Activated CD4-positive, alpha-beta T cell treated with anti-CD3 and anti-CD28 coated beads, Interleukin-2, Interleukin-6, amounts not matched to agents 100 ng/mL and 50 ng/mL, durations not matched to agents 16 hours and 8 hours (primary cell): ENCODE data around the gene MMP17.

Experiments
- DNase-seq: peaks from one replicate; pipeline ENCODE4 v3.0.0-alpha.2; 2020

The MMP17 gene

DNA sequence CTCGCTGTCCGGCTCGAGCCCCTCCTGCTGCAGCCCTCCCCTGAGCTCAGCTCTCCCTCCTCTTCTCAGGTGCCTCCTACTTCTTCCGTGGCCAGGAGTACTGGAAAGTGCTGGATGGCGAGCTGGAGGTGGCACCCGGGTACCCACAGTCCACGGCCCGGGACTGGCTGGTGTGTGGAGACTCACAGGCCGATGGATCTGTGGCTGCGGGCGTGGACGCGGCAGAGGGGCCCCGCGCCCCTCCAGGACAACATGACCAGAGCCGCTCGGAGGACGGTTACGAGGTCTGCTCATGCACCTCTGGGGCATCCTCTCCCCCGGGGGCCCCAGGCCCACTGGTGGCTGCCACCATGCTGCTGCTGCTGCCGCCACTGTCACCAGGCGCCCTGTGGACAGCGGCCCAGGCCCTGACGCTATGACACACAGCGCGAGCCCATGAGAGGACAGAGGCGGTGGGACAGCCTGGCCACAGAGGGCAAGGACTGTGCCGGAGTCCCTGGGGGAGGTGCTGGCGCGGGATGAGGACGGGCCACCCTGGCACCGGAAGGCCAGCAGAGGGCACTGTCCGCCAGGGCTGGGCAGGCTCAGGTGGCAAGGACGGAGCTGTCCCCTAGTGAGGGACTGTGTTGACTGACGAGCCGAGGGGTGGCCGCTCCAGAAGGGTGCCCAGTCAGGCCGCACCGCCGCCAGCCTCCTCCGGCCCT lies 22.8 kb downstream of the MMP17 start:
- DNase-seq = no peak

DNA sequence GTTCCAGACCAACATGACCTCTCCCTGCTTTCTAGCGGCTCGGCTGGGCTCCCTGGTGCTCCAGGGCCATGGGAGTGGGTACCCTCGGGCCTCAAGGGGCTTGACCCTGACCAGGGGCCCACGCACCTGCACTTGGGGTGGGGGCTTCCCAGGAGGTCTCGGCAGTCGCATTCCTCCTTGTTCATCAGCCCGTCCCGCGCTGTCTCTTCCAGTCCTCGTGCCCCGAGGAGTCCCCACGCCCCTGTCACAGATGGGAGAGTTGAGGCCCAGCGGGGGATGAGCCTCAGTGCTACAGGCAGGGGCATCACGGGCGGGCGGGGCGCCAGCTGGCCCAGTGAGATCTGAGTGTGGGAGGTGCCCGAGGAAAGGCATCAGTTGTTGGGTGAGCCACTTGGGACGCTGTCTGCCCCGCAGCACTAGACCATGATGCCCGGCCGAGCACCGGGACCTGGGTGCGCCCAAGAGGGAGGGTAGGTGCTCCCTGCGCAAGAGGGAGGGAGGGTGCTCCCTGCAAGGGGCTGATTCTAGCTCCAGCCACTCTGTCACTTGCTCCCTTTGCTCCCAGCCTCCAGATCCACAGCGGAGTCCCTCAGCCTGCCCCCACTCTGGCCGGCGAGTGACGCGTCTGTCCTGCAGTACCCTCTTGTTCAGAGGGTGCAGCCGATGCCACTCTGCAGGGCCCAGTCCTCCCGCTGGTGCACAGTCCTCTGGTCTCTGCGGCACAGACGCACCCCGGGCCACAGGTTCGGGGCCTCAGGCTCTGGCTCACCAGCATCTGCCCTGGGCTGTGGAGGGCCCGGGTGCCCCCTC lies 23.8 kb downstream of the MMP17 start:
- DNase-seq = no peak

DNA sequence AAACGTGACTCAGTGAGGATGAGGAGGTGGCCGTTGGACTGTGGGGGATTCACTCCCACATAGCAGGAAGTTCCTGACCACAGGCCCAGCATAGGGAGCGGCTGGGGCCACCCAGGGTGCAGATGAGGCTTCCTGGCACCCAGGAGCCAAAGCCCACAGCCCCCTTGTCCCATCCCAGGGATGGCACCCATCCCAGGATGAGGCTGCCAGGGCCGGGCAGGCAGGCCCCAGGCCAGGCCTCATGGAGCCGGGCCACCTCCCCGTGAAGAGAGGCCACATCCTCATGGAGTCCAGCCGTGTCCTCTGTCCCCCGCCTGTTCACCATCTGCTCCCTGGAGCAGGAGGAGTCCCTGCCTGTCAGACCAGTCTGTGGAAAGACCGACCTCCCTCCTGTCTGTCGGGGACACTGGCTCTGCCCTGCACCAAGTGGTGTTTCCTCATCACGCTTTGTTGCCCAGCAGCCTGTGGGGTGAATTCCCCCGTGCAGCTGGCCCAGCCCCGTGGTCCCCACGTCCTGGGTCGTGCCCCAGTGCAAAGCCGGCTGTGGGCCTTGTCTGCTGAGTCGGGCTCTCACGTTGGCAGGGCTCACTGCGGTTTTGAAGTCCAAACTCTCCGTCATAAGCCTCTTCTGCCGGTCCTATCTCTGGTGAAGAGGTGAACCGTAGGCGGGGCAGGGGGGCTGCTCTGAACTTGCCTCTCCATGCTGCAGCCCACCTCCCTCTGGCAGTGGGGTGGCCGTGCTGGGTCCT lies 24.5 kb downstream of the MMP17 start:
- DNase-seq = no peak

- no peak for DNase-seq
These were observed 25.9 kb downstream of the MMP17 start for GRCh38 chr12:131853832-131854797.

GRCh38 chr12:131854861-131855476 lies 26.8 kb downstream of the MMP17 start:
- no peak for DNase-seq

- no peak for DNase-seq
These were observed 27.4 kb downstream of the MMP17 start for GRCh38 chr12:131855521-131856142.

DNA sequence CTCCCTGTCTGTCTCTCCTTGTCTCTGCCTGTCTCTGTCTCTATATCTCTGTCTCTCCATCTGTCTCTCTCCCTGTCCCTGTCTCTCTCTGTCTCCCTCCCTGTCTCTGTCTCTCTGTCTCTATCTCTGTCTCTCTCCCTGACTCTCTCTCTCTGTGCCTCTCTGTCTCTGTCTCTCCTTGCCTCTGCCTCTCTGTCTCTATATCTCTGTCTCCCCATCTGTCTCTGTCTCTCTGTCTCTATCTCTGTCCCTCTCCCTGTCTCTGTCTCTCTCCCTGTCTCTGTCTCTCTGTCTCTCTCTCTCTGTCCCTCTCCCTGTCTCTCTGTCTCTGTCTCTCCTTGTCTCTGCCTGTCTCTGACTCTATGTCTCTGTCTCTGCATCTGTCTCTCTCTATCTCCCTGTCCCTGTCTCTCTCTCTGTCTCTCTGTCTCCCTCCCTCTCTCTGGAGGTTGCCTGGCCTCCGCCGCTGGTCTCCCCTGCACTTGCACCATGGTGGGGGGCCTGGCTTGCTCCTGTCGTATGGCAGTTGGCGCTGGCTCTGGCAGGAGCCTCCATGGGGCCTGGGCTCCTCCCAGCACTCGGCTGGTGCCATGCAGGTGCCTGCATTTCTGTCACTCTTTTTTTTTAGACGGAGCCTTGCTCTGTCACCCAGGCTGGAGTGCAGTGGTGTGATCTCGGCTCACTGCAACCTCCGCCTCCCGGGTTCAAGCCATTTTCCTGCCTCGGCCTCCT lies 28.3 kb downstream of the MMP17 start:
- no peak for DNase-seq

DNA sequence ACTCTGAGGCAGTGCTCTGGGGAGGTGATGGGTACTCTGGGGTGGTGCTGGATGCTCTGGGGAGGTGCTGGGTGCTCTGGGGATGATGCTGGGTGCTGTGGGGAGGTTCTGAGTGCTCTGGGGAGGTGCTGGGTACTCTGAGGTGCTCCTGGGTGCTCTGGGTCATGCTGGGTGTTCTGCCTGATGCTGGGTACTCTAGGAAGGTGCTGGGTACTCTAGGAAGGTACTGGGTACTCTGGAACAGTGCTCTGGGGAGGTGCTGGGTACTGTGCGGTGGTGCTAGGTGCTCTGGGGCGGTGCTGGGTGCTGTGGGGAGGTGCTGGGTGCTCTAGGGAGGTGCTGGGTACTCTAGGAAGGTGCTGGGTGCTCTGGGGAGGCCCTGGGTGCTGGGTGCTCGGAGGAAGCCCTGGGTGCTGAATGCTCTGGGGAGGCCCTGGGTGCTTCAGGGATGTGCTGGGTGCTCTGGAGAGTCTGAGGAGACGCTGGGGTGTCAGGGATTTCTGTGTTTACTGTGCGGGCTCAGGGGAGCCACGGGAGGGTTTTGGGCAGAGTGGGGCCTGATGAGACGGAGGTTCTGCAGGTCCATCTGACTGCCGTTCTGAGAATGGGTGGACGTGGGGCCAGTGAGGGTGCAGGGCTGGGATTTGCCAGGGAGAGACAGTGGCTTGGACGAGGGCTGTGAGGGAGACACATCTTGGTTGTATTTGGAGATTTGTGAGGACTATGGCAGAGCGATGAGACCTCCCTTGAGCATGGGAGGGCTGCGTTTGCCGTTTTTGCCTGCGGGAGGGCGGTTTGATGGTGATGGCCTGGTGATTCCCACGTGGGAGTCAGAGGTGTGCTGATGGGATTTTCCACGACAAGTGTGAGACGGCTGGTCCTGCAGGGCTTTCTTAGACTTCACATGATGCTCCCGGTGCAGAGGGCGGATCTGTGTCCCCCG lies 30.0 kb downstream of the MMP17 start:
- DNase-seq = no peak

DNA sequence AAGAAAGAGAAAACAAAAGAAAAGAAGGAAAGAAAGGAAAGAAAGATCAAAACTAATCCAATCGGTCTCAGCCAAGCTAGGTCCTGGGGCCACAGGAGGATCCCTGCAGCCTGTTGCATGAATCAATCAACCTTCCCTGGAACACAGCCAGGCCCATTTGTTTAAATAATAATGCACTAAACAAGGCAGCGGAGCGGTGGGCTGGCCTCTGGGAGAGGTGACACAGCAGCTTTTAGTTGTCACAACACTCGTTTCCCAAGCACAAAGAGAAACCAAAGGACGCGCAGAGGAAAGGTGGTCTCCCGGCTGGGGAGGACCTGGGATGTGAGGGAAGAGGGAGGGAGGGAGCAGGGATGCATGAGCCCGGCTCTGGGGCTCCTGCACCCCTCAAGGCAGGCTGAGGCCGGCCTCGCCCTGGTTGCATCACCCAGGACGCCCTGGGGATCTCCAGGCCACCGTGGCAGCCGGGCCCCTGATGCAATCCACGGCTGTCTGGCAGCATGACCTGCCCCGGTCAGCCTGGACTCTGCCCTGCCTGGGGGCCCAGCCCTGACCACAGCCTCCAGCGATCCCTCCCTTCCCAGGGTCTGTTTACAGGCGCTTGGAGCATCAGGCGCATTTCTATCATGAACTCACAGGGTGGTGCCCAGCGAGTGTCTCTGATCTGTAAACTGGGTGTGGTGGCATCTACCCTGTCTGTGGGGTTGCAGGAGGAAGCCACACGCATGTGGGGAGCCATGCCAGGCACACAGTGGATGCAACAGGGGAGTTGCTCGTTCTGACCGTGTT lies 32.5 kb downstream of the MMP17 start:
- peak; percentile 27 for DNase-seq

DNA sequence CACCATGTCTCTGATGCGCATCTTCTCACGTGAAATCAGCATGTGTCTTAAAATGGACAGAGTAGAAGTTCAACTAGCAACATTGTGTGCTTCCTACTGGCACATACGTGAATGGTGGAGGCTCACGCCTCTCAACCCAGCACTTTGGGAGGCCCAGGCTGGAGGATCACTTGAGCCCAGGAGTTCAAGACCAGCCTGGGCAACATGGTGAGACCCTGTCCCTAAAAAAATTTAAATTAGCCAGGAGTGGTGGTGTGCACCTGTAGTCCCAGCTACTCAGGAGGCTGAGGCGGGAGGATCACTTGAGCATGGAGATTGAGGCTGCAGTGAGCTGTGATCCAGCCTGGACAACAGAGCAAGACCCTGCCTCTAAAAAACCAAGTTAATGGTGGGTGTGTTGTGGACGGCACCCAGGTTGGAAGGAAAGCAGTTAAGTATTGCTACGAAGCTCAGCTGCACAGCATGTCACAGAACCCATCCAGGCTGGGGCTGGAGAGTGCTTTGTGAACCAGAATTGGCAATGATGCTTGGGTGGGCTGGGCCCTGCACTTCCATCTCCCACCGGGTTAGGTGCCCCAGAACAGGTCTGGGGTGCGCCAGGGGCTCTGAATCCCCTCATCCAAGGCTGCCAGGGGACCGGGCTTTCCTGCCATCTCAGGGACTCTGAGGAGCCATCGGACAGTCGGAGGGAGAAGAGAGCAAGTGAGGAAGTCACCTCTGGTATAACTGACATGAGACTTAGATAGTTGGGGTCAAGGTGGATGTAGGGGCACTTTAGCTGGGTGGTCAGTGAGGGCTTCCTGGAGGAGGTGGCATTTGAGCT lies 33.3 kb downstream of the MMP17 start:
- no peak for DNase-seq

- no peak for DNase-seq
These were observed 33.9 kb downstream of the MMP17 start for GRCh38 chr12:131862084-131862441.

- DNase-seq = no peak
These were observed 34.4 kb downstream of the MMP17 start for GRCh38 chr12:131862600-131862993.

DNA sequence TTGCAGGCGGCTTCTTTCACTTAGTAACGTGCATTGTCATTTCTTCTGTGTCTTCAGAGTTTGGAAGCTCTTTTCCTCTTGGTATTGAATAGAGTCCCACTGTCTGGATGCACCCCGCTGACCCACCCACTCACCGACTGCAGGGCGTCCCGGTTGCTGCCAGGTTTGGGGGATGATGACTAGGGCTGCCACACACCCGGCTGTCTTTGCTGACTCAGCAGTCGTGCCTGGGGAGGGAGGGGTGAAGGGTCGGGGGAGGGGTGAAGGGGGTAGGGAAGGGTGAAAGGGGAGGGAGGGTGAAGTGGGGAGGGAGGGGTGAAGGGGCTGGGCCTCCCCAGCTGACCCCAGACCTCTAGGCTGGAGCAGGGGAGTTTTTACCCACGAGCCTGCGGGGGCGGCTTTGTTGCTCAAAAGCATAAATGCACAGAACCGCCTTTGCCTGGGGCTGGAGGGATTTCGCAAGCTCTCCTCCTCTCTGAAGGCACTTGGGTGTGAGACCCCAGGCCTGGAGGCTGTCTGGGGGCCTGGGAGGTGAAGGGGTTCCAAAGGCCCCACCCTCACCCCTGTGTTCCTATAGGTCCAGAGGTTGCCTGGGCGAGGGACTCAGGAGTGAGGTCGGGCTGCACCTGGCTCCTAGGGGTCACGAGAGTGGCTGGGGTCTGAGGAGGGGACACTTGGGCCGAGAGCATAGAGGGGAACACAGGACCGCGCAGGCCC lies 35.0 kb downstream of the MMP17 start:
- DNase-seq = no peak

DNA sequence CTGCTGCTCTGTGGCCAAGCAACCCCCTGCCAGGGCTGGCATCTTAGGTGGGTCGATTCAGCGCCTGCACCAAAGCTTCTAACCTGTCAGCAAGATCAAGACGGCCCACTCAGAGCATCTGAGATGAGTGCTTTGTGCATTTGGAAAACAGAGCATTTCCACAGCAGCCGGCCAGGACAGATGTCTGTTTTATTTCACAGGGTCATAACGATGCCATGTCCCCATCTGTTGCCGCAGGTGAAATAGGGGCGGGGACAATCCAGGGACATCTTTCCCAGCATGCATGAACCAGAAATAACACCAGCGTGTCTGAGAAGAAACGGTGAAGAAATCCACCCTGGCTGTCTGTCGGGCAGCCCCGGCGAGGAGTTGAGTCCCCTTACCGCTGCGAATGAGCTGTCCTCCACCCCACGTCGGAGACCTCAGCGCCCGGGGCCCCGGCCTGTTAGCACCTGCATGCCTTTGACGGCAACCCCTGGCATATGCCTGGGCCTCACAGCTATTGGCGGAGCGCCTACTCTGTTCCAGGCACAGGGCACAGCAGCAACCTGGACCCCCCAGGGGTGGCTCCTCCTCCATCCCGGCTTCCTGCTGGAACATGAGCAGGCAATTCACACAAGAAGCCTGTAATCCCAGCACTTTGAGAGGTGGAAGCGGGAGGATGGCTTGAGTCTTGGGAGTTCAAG lies 35.7 kb downstream of the MMP17 start:
- no peak for DNase-seq

DNA sequence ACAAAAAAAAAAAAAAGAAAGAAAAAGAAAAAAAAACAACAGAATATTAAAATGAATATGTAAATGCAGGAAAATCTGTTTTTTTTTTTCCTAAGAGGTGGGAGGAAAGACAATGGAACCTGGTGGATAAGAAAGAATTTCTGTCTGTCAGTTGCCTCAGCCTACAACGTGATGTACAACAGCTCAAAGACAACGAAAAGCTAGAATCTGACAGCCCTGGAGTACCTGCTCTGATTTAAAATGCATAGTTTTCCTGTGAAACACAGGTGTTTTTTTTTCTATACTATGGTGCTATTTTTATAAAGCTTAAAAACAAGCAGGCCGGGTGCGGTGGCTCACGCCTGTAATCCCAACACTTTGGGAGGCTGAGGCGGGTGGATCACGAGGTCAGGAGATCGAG lies 36.3 kb downstream of the MMP17 start:
- no peak for DNase-seq

GRCh38 chr12:131865180-131865875 lies 37.1 kb downstream of the MMP17 start:
- no peak for DNase-seq
